GM21529 (cell line): Measurements from ENCODE around the gene ATG9B.
A peak's percentile ranks its signal among the peaks of the same experiment; 100 is the strongest.
"Not testable (repeated sequence)": the region's sequence is repeated elsewhere in the genome, so short reads cannot be mapped to it uniquely, and the experiment has no call there.

Experiments used
- ATAC-seq: cut with Tn5 transposase; IDR thresholded peaks from one replicate; pipeline ENCODE4 v1.9.1; 2021; ENCODE audit not compliant: unreplicated experiment

Gene ATG9B

DNA sequence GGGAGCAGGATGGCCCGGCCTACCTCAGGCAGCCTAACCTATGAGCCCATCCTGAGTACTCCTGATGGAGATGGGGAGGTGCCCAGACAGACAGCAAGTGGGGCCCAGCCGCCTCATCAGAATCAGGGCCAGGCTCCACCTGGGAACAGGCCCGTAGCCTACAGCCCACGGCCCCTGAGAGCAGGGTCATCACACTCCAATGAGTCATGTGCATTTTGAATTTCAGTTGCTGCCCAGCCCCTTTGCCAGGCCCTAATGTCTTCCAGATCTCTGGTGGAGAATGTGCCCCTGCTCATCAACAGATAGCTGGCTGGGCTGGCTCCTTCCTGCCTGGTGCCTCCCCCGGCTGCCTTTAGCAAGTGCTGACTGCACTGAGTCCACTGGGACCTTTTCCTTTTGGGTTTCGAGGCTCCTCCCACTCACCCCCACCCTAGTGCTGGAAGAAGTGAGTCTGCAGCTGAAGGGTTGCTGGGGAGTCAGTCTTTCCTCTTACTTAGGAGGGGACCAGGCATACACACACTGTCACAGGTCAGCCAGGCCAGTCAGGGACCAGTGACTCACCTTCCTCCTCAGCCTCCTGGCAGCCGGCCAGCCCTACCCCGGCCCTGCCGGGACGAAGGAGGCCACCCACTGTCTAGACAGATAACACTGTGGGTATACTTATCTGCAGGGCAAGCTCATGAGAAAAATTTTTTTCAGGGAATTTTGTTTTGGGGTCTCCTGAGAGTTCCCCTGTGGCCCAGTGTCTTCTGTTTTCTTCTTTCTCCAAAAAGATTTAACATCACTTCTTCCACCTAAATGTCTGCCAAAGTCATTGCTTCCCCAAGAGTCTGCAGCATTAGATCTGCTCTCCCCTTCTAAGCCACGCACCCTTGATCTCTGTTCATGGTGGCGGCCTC lies 14.9 kb upstream of the ATG9B start:
- peak; percentile 53 for ATAC-seq

GRCh38 chr7:151035902-151036301 lies 11.6 kb upstream of the ATG9B start:
- no peak for ATAC-seq

DNA sequence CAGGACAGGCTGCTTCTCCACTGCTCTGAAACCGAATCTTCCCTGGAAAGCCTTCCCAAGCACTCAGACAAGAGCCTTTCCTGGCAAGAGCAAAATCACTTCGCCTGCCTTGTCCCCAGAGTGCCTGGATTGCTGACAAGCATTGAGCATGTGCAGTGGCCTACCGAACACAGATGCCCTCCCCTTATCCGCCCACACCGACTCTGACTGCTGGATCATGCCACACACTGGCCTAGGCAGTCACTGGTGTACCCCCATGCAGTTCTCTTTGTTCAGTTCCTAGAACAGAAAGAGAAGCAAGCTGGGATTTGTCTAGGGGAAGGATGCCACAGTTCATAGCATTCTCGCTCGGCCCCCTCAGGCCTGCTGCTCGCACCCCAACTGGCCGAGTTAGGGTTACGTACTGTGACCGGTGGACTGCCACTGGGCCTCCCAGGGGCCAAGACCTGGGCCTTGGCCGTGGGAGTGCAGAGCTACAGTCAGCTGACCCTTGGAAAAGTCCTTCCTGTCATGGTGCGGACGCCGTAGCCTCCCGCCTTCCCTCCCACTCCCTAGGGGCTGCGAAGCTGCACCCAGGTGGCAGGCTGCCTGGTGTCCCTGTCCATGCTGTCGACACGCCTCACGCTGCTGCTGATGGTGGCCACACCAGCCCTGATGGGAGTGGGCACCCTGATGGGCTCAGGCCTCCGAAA lies 10.9 kb upstream of the ATG9B start:
- no peak for ATAC-seq

DNA sequence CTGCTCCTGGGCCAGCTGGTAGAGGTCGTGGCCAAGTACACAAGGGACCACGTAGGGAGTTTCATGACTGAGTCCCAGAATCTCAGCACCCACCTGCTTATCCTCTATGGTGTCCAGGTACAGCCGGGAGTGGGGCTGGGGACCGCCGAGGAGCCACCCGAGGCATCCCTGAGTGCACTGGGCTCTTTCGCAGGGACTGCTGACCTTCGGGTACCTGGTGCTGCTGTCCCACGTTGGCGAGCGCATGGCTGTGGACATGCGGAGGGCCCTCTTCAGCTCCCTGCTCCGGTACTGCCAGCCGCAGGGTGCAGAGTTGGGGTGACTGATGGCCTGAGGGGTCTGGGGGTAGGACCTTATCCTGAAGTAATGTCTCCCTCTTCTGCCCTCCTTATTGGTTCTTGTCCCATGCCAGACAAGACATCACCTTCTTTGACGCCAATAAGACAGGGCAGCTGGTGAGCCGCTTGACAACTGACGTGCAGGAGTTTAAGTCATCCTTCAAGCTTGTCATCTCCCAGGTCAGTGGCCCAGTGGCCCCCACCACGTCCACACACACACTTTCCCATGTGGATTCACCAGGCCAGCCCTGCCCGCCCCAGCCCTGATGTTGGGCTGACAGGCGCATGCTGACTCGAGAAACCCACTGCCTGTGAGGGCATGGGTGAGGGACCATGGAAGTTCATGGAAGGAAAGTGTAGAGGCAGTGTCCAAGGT lies 10.2 kb upstream of the ATG9B start:
- no peak for ATAC-seq

- no peak for ATAC-seq
Observed at GRCh38 chr7:151033864-151034249, 9.6 kb upstream of the ATG9B start.

- ATAC-seq: no peak
Observed at GRCh38 chr7:151032936-151033863, 8.9 kb upstream of the ATG9B start.

GRCh38 chr7:151031011-151031410 lies 6.7 kb upstream of the ATG9B start:
- ATAC-seq: no peak

- ATAC-seq: no peak
Observed at GRCh38 chr7:151028948-151029501, 4.7 kb upstream of the ATG9B start.

GRCh38 chr7:151028131-151028947 lies 4.0 kb upstream of the ATG9B start, which contains the start of gene ABCB8:
TSS of gene ABCB8 (plus strand) at chr7:151028450. CDS start at chr7:151028516, 66 bp downstream.
- peak; percentile 96 for ATAC-seq

DNA sequence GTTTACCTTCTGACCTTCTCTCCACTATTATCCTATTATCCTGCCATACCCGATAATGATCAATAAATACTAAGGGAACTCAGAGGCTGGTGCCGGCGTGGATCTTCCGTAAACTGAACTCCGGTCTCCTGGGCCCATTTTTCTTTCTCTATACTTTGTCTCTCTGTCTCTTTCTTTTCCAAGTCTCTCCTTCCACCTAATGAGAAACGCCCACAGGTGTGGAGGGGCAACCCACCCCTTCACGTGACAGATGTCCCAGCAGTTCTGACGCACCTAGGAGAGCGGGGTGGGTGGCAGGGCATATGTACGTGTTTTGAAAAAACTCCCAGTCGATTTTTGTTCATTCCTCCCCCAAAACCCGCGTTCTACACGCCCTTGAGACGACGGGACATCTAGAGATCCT lies 3.4 kb upstream of the ATG9B start:
- not testable (repeated sequence) for ATAC-seq

DNA sequence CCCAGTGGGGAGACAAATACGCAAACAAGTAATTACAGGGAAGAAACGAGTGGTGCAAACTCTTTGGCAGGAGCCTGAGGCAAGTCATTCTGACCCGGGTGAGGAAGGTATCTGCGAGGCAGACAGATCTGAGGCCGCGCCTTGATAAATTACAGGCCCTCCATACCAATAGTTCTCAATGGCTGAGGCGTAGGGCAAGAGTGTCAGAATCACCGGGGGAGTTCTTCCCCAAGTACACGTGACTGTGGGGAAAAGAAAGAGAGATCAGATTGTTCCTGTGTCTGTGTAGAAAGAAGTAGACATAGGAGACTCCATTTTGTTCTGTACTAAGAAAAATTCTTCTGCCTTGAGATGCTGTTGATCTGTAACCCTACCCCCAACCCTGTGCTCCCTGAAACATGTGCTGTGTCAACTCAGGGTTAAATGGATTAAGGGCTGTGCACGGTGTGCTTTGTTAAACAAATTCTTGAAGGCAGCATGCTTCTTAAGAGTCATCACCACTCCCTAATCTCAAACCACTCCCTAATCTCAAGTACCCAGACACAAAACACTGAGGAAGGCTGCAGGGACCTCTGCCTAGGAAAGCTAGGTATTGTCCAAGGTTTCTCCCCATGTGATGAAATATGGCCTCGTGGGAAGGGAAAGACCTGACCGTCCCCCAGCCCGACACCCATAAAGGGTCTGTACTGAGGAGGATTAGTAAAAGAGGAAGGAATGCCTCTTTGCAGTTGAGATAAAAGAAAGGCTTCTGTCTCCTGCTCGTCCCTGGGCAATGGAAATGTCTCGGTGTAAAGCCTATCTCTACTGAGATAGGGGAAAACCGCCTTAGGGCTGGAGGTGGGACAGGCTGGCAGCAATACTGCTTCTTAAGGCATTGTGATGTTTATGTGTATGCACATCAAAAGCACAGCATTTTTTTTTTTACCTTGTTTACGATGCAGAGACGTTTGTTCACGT lies 2.8 kb upstream of the ATG9B start:
- ATAC-seq: not testable (repeated sequence)

DNA sequence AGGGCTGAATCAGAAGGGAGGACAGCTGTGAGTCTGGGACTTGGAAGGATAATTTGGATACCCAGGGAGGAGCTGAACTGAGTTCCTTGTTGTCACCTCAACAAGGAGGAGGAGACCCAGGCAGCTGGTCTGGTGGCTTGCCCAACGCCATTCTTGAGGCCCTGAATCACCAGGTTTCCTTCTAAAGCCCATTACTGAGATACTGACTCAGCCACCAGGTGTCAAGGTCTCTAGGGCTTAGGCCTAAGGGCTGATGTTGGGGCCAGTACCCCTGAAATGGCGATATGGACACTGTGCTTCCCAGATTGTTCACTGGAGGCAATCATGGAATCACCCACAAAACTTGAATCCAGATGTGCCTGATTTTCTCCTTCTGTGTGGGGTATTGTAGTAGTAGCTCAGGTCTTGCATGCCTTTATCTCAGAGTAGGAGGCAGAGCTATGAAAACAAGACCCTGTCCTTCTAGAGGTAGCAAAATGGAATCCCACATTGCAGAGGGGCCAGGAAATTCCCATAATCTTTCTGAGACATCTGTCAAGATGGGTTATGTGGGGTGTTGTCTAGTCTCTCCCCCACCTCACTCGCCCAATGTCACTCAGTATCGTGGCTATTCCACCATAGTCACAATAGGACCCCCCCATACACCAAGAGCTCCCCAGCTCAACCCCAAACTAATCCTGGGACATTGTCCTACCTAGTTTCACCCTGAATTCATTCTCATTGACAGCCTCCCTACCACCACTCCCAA lies 1.8 kb upstream of the ATG9B start:
- ATAC-seq: no peak

- no peak for ATAC-seq
Observed at GRCh38 chr7:151023232-151023631, 1.1 kb downstream of the ATG9B start.

- ATAC-seq: no peak
Observed at GRCh38 chr7:151020231-151020630, 4.1 kb downstream of the ATG9B start.

GRCh38 chr7:151019130-151019447 lies 5.2 kb downstream of the ATG9B start:
- no peak for ATAC-seq

GRCh38 chr7:151018421-151019129 lies 5.7 kb downstream of the ATG9B start:
- ATAC-seq: peak; percentile 5

DNA sequence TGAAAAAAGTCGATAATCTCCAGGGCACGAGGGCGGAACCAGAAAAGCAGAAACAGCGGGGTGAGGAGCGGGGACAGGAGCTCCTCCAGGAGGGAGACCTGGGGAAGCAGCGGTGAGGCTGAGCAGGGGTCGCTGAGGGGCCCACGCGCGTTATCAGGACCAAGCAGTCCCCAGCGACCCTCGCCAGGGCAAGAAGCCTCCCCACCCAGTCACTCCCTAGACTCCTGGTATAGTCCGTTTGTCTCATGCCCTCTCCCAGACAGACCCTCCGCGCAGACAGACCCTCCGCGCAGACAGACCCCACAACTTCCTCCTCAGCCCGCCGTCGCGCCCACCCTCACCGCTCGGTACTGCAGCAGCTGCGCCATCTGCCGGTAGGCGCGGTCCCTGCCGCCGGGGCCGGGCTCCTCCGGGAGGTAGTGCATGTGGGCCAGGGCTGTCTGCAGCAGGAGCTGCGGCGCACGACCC lies 6.3 kb downstream of the ATG9B start:
- peak; percentile 53 for ATAC-seq
